Transverse colon (tissue), 4 donors: Measurements from ENCODE around the gene NKD2. TPM values are rescaled to one million over a fixed set of nuclear protein-coding genes. Genes with fewer than 3 reads are reported as not detected.

Source experiments
- DNase-seq: peaks from one replicate; pipeline ENCODE4 v3.0.0-alpha.2; 2019
- H3K27ac ChIP-seq, 4 donors: fragments of 200-600 bp; sonication (generic); 2 replicates each; pipeline ENCODE4 v1.5.1; 2016 to 2018; ENCODE audit warnings: inconsistent platforms in 4 of 4
- H3K27me3 ChIP-seq: fragments of 200-600 bp; sonication (generic); 2 replicates; pipeline ENCODE4 v1.5.1; 2017; ENCODE audit warnings: inconsistent platforms
- H3K36me3 ChIP-seq, 4 donors: fragments of 200-600 bp; sonication (generic); 2 replicates each; pipeline ENCODE4 v1.5.1; 2017 to 2019; ENCODE audit warnings: inconsistent platforms in 4 of 4
- H3K4me1 ChIP-seq, 4 donors: fragments of 200-600 bp; sonication (generic); 2 replicates each; pipeline ENCODE4 v1.5.1; 2017 to 2020; ENCODE audit warnings: inconsistent platforms in 4 of 4
- H3K4me3 ChIP-seq, 4 donors: fragments of 200-600 bp; sonication (generic); 1 replicate in 1 of 4; 2 replicates in 3 of 4; pipeline versions ENCODE4 v1.5.1 to v1.6.1; 2017 to 2019; ENCODE audit warnings: inconsistent platforms in 4 of 4
- H3K9me3 ChIP-seq, 2 donors: fragments of 200-600 bp; sonication (generic); 2 replicates each; pipeline ENCODE4 v1.5.1; 2017 to 2019; ENCODE audit warnings: inconsistent platforms in 2 of 2
- EP300 ChIP-seq: sonication (generic); formaldehyde crosslinking; IDR thresholded peaks from one replicate; pipeline ENCODE4 v1.6.1; 2017; ENCODE audit warnings: antibody characterized with exemption, low read depth
- POLR2A ChIP-seq: fragments of 450-650 bp; IDR thresholded peaks from one replicate; pipeline ENCODE4 v1.6.1; 2016; ENCODE audit warnings: antibody characterized with exemption, mild to moderate bottlenecking, moderate library complexity
- POLR2AphosphoS5 ChIP-seq, 3 donors: sonication (generic); formaldehyde crosslinking; IDR thresholded peaks; one replicate each; pipeline ENCODE4 v1.6.1; 2016; ENCODE audit warnings: antibody characterized with exemption in 3 of 3
- WGBS, 2 donors: methylation state at CpG; one replicate each; pipeline ENCODE4 v1.1.5; 2018; ENCODE audit warnings: low coverage in 1 of 2; 5-methylcytosine and 5-hydroxymethylcytosine counted together
- in situ Hi-C, 4 donors: fragments of 200-750 bp; cut with MboI; loops; one replicate each; pipeline versions ENCODE4 v1.15.0 to v1.15.1; 2017; ENCODE audit warnings: low sequenced_read_pairs in 3 of 4, low pct_ligation_motif_present in 1 of 4, low pct_unique_long_range_greater_than_20kb in 1 of 4
- intact Hi-C: fragments of 100-400 bp; cut with DNase I; formaldehyde crosslinking; loops from one replicate; pipeline ENCODE4 v1.15.1; 2023; ENCODE audit warnings: low total_unique reads
- total RNA-seq, 4 donors: library from RNA; depleted of rRNA; stranded (reverse); fragments of >200 nt; gene quantifications; one replicate each; pipeline ENCODE4 v1.1.0, GENCODE V29; 2016
- TF ChIP-seq, protein P1 (sequence below), 5 experiments: fragments of 200-600 bp in 3 of 5; fragments of 450-650 bp in 2 of 5; sonication (generic) in 3 of 5; IDR thresholded peaks; 1 replicate in 2 of 5; 2 replicates in 3 of 5; pipeline ENCODE4 v1.5.1; 2016 to 2017; ENCODE audit warnings: antibody characterized with exemption in 5 of 5, inconsistent platforms in 3 of 5, mild to moderate bottlenecking in 2 of 5, moderate library complexity in 1 of 5

The NKD2 gene
- total RNA-seq, 4 donors from 2014 or later, result 0.41 to 0.80 TPM; not detected in 2

DNA sequence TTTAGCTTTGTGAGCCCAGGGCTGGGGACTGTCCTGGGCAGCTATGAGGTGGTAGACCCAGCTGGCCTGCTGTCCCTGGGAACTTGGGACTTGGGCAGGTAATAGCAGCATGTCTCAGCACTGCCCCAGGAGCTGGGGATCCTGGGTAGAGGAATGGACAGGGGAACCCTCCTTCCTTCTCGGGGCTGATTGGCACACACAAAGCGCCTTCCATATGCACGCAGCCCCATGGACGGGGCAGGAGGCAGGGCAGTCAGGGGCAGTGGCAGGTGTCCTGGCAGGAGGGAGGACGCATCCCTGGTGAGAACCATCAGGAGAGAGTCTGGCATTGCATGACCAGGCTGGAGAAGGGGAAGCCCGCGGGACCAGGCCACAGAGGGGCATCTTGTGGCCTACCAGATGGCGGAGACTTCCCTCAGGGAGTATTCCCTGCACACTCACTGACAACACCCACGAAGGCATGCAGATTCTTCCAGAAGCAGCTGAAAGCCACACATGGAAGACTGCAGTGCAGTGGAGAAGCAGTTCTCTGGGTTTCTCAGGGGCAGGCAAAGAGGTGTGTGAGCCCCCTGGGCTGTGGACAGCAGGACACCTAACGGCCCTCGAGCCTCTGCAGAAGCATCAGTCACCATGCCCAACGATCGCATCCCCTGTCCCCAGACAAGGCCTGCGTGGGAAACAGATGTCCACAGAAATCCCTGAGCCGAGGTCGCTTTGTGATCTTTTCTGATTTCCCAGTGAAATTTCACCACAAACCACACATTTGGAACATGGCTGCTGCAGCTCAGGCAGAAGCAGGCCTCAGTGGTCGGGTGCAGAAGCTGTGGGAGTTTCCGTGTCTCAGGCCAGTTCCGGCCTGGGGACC lies 7.0 kb upstream of the NKD2 start:
- no peaks in the 10 kb centered on the region for H3K9me3 ChIP-seq
- intact Hi-C loops (no loop called here), in situ Hi-C loops (loop anchor here in 1 of 4 donors (25.0 kb wide), 1 partner anchor 136 kb away; no protein-coding TSS in a partner anchor)
- no peak for TF ChIP-seq POLR2AphosphoS5 (IDR thresholded peaks at IDR 0.05)
- no peak for TF ChIP-seq EP300
- TF ChIP-seq, protein P1, sequence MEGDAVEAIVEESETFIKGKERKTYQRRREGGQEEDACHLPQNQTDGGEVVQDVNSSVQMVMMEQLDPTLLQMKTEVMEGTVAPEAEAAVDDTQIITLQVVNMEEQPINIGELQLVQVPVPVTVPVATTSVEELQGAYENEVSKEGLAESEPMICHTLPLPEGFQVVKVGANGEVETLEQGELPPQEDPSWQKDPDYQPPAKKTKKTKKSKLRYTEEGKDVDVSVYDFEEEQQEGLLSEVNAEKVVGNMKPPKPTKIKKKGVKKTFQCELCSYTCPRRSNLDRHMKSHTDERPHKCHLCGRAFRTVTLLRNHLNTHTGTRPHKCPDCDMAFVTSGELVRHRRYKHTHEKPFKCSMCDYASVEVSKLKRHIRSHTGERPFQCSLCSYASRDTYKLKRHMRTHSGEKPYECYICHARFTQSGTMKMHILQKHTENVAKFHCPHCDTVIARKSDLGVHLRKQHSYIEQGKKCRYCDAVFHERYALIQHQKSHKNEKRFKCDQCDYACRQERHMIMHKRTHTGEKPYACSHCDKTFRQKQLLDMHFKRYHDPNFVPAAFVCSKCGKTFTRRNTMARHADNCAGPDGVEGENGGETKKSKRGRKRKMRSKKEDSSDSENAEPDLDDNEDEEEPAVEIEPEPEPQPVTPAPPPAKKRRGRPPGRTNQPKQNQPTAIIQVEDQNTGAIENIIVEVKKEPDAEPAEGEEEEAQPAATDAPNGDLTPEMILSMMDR (IDR thresholded peaks at IDR 0.05), result no peak
- TF ChIP-seq POLR2A, result no peak
- DNase-seq, result no peak
- no peaks in the 10 kb centered on the region for H3K36me3 ChIP-seq
- H3K4me3 ChIP-seq, result no peak overlapping the region
- no peak overlapping the region for H3K27ac ChIP-seq
- WGBS, 2 donors, result 82 to 88% methylated on average over 3 to 19 of the region's 19 CpGs
- H3K27me3 ChIP-seq, result peaks cover 22% of the 10 kb centered on the region
- H3K4me1 ChIP-seq, result peaks cover 0 to 26% (median 23%) of the 10 kb centered on the region in 4 donors

DNA sequence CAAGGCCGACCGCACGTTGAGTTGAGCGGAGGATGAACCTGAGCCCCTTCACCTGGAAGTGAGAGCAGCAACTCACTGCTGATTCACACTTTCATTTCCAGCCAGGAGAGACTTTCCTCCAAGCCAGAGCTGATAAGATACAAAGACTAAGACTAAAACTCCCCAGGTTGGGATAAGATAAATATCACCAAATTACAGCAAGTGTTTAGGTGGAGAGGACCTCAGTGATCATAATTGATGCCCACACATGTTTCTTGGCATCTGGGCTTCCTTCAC lies 6.4 kb upstream of the NKD2 start:
- no peak overlapping the region for H3K27ac ChIP-seq
- TF ChIP-seq EP300 (no peak), POLR2AphosphoS5 (IDR thresholded peaks at IDR 0.05) (no peak), POLR2A (no peak)
- TF ChIP-seq, protein P1 (IDR thresholded peaks at IDR 0.05), result no peak
- intact Hi-C loops (no loop called here), in situ Hi-C loops (loop anchor here in 1 of 4 donors (25.0 kb wide), 1 partner anchor 135 kb away; no protein-coding TSS in a partner anchor)
- H3K4me1 ChIP-seq, result peaks cover 0 to 26% (median 20%) of the 10 kb centered on the region in 4 donors
- no peaks in the 10 kb centered on the region for H3K9me3 ChIP-seq
- peaks cover 26% of the 10 kb centered on the region for H3K27me3 ChIP-seq
- 93% methylated on average over 4 of the region's 4 CpGs; no CpG with 5 or more reads in 1 of the 2 donors for WGBS, 2 donors
- H3K4me3 ChIP-seq, result no peak overlapping the region
- no peak for DNase-seq
- H3K36me3 ChIP-seq, result no peaks in the 10 kb centered on the region

DNA sequence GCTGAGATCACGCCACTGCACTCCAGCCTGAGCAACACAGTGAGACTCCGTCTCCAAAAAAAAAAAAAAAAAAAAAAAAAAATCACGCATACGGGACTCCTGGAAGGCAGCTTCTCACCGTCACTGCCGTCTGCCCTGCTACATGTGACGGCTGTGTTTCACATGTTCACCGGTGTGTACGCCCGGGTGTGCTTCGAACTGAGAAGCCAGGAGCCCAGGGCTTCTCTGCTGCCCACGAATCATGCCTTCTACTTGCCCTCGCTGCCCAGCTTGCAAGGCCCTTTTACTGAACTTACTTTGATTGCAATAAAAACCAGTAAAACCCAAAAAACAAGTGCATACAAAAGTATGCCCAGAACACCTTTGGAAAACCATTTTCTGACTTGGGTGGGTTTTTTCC lies 5.8 kb upstream of the NKD2 start:
- H3K36me3 ChIP-seq, result no peaks in the 10 kb centered on the region
- WGBS, 2 donors, result 71% methylated on average over 13 of the region's 13 CpGs; no CpG with 5 or more reads in 1 of the 2 donors
- no peak for TF ChIP-seq POLR2A
- no peak for TF ChIP-seq POLR2AphosphoS5 (IDR thresholded peaks at IDR 0.05)
- TF ChIP-seq, protein P1 (IDR thresholded peaks at IDR 0.05), result no peak
- no peak for TF ChIP-seq EP300
- no peak for DNase-seq
- no peaks in the 10 kb centered on the region for H3K9me3 ChIP-seq
- peaks cover 0 to 26% (median 20%) of the 10 kb centered on the region in 4 donors for H3K4me1 ChIP-seq
- H3K27me3 ChIP-seq, result peaks cover 33% of the 10 kb centered on the region
- in situ Hi-C loops (loop anchor here in 1 of 4 donors (25.0 kb wide), 1 partner anchor 134 kb away; no protein-coding TSS in a partner anchor), intact Hi-C loops (no loop called here)
- H3K4me3 ChIP-seq, result no peak overlapping the region
- H3K27ac ChIP-seq, result no peak overlapping the region

- DNase-seq, result peak; percentile 20
- no peak overlapping the region for H3K4me3 ChIP-seq
- H3K4me1 ChIP-seq, result peaks cover 0 to 26% (median 23%) of the 10 kb centered on the region in 4 donors
- no peak overlapping the region for H3K27ac ChIP-seq
- TF ChIP-seq, protein P1 (IDR thresholded peaks at IDR 0.05), result no peak
- TF ChIP-seq POLR2AphosphoS5 (IDR thresholded peaks at IDR 0.05) (no peak), EP300 (no peak), POLR2A (no peak)
- intact Hi-C loops (no loop called here), in situ Hi-C loops (loop anchor here in 1 of 4 donors (25.0 kb wide), 1 partner anchor 134 kb away; no protein-coding TSS in a partner anchor)
- no peaks in the 10 kb centered on the region for H3K36me3 ChIP-seq
- no peaks in the 10 kb centered on the region for H3K9me3 ChIP-seq
- WGBS, 2 donors, result 48 to 66% methylated on average over 8 to 21 of the region's 21 CpGs
- H3K27me3 ChIP-seq, result peaks cover 39% of the 10 kb centered on the region
These were observed 5.2 kb upstream of the NKD2 start for GRCh38 chr5:1003296-1003937.
